Femur (tissue), 1 donor: ENCODE results near the gene SLC39A3.

Experiments used
- DNase-seq: peaks from one replicate; pipeline ENCODE4 v3.0.0-alpha.2; 2017

Gene SLC39A3, protein sequence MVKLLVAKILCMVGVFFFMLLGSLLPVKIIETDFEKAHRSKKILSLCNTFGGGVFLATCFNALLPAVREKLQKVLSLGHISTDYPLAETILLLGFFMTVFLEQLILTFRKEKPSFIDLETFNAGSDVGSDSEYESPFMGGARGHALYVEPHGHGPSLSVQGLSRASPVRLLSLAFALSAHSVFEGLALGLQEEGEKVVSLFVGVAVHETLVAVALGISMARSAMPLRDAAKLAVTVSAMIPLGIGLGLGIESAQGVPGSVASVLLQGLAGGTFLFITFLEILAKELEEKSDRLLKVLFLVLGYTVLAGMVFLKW

DNA sequence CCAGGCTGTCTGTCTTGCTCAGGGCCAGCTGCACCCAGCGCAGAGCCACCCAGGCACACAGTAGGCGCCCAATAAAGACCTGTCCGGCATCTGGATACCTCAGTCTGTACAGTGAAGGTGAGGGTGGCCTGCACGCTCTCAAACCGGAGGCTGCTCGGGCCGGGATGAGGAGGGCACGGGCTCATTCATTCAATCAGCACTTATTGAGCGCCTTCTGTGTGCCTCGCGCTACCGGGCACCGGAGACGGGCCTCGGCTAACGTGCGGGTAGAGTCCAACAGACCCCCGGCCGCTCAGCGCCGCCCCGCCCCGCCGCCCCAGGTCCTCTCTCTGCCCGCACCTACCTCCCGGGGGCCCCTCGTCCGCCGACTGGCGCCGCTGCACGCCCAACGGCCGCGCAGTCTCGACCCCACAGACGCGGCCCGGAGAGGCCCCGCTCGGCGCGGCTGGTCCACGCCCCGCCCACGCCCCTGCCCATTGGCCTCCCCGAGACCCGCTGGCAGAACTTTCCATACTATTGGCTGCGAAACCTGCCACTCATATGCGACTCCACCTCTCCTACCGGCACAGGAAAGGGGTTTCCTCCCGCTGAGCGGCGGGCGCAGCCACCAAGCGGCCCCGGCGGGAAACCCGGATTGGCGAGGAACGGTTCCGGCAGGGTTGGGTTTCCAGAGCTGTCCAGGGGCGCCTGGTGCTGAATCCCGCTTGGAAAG, at the start of gene SLC39A3:
TSS of gene SLC39A3 (minus strand) at position 416 of the 712 bp plus-strand sequence. CDS start 2,760 bp downstream, outside the sequence.
- peak; percentile 99 for DNase-seq

DNA sequence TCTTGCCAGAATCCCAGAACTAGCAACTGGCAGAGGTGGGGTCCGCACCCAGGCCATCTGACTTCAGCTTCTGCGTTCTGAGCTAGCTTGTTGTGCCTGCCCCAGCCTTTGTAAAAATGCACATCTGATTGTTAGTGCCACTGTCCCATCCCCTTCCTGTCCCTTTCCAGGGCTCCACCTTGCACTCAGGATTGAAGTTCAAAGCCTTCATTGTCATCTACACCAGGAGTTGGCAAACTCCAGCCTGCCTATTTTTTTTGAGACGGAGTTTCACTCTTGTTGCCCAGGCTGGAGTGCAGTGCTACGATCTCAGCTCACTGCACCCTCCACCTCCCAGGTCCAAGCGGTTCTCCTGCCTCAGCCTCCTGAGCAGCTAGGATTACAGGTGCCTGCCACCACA, 48.4 kb upstream of the SLC39A3 start:
- no peak for DNase-seq

DNA sequence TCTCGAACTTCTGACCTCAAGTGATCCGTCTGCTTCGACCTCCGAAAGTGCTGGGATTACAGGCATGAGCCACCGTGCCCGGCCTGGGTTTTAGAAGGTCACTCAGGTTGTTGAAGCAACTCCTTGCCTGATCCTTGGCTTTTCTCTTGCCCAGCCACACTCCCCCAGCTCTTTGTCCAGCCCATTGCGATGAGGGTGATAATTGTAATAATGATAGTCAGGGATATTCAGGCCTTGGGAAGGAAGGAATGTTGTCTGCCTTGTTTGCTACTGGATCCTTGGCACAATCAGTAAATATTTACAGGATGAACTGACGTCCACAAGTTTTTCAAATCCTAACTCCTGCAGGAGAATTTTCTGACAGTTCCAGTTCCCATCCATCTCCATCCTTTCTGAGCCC, 47.3 kb upstream of the SLC39A3 start:
- no peak for DNase-seq

DNA sequence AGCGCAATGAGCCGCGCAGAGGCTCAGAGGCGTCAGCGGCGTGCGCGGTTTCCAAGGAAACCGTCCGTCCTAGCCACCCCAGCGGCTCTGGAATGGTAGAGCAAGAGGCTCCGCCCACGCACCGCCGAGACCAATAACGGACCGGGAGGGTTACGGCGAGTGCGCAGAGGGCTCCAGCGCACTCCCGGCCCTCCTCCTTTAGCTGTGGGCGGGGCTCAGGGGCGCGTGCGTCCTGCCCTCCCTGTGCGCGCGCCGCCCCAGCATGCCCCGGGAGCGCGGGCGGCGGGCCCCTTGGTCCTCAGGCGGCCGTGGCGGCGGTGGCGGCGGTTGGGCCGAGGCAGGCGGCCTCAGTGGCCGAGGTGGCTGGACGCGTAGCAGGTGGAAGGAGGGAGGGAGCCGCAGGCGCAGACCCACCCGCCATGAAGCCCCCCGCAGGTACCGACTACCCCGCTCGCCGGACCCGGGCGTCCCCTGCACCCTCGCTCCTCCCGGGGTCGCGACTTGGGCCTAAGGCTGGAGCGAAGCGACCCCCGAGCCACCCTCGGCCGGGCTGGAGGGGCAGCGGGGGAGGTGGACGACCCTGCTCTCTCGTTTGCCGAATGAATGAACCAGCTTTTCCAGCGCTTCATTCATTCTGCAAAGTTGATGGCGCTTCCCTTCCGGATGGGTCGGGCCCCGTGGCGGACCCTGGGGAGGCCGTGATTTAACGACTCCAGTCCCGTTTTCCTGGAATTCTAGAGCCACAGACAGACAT, 45.6 kb upstream of the SLC39A3 start, which contains the start of gene THOP1:
TSS of gene THOP1 (plus strand) at position 260 of the 754 bp plus-strand sequence. CDS start at position 420, 160 bp downstream.
- DNase-seq, result peak; percentile 99

DNA sequence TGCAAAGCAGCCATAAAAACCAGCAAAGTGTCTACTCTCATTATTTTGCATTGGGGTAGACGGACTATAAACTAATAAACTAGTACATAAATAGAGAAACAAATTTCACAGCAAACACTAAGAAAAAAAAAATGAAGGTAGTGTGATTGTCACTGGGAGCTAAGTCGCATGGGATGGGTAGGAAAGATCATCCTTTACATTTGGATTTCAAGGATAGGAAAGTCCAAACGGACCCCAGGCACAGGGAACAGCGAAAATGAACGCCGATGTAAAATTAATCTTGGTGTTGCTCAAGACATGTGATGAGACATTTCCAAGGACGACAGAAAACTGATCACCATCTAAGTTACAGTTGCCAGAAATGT, 43.9 kb upstream of the SLC39A3 start:
- no peak for DNase-seq

DNA sequence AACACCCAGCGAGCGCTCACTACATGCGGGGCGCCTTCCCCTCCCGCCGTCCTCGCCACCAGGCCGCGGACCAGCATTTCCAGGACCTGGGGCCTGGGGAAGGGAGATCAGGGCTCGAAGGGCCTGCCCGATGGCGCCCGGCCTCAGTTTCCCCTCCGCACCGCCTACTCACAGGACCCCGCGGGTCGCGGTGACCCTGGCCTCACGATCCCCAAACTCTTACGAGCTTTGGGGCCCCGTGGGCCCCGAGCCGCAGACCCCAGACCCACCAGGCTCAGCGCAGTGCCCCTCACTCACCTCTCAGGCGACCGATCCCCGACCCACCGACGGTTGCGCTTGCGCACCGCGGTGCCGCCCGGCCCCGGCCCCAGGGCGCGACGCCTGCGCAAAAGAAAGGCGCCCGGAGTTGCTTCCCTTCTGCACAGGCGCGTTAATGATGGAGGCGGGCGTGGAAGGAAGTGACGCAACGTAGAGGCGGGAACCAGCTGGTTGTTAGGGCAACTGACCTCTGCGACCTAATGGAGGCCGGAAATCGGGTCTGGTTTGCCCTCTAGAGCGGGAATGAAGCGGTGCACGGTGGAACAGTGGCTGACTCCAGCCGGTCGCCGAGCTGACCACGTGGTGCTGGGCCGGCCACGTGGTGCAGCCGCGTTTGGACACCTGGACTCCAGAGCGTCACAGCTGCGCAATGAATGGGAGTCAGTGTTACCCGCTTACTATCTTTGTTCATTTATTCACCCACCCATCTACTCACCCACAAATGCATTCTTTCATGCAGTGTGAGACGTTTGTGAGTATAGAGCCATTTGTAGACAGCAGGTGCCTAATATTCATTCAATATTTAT, 43.3 kb upstream of the SLC39A3 start, which contains the start of gene SGTA:
TSS of gene SGTA (minus strand) at position 338 of the 845 bp plus-strand sequence. CDS start 14,205 bp downstream, outside the sequence.
- peak; percentile 99 for DNase-seq

DNA sequence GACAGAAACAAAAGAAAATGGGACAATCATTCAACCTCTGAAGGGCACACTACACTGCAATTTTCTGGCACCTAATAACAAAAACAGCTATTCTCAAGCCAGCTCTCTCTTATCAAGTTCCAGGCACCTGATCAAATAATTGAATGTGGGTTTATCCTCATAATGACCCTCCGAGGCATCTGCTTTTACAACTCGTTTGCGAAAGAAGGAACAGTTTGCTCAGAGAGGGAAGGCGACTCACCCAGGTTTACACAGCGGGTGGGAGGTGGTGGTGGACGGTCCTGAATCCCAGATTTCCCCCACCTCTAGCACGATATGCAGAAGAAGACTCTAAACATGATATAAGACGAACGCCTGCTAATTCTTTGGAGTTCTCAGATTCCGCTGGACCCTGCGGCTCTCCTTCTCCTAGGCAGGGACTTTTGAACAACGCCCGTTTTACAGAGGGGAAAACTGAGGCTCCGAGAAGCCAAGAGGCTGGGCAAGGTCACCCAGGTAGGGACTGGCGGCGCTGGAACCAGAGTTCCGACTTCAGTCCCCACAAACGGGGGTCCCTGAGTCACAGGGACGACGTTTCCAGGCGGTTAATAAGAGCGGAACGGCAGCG, 42.6 kb upstream of the SLC39A3 start:
- DNase-seq, result no peak

DNA sequence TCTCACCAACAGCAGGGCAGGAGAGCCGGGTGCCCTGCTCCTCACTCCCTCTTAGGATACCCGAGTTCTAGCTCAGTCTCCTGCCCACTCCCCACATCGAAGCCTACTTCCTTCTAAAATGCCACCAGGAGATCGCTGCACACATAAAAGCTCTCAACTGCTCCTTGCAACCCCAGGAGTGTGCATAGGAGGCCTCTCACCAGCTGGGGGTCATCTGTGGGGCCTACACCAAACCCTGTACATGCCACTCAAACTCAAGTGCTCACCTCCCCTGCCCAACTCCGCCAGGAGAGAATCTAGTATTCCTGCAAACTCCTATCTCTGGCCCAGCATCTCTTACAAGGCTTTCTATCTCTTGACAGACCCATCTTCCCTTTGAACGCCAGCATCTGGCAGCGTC, 40.5 kb upstream of the SLC39A3 start:
- DNase-seq, result no peak

DNA sequence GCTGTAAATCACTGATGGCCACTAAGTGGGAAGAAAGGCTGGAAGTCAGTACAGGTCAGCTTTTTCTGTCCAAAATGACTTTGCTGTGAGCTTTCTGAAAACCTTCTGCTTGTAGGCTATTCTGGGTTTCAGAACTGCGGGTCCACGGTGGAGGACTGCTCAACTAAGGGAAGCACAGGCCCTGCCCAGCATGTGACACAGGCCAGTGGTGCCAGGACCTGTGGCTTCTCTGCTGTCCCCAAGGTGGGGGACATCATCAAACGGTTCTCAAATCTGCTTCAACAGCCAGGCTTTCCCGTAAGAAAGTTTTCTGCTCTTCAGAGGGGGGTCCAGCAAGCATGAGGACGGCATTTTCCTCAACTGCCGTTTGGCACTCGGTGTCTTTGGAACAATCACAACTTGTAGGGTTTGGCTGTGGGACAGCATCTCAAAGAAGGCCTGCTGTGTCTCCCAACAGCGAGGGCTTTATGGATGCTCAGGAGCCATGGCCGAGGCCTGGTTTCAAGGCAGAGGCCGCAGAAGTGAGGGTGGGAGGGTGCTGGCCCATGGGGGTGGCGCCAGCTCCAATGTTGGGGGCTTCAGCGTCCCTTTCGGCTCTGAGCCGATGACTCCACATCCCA, 39.4 kb upstream of the SLC39A3 start:
- DNase-seq, result no peak

DNA sequence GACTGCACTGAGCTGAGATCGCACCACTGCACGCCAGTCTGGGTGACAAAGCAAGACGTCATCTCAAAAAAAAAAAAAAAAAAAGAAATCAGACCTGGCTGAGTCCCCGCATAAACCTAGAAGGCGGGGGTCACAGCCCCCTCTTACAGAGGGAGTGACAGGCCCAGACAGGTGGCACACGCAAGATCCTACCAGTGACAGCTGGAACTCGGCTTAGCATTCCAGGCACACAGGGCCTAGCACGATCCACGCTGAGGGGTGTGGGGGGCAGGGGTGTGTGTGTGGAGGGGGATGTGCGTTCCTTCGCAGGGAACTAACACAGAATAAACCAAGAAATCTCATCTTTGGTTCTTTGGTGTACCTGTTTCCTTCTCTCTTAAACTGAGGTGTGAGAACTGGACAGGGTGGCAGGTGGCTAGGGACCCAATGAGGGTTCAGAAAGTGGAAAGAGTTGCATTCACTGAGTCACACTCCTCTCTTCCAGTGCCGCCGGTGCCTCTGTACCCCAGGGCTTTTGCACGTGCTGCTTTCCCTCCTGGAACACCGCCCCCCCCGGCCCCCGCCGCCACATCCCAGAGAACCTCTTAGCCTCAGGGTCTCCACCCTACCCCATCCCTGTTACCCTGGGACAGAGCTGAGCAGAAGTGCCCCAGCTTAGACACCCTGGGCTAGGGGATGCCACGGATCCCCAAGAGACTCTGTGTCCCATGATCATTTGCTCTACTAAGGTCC, 38.3 kb upstream of the SLC39A3 start:
- DNase-seq, result no peak

DNA sequence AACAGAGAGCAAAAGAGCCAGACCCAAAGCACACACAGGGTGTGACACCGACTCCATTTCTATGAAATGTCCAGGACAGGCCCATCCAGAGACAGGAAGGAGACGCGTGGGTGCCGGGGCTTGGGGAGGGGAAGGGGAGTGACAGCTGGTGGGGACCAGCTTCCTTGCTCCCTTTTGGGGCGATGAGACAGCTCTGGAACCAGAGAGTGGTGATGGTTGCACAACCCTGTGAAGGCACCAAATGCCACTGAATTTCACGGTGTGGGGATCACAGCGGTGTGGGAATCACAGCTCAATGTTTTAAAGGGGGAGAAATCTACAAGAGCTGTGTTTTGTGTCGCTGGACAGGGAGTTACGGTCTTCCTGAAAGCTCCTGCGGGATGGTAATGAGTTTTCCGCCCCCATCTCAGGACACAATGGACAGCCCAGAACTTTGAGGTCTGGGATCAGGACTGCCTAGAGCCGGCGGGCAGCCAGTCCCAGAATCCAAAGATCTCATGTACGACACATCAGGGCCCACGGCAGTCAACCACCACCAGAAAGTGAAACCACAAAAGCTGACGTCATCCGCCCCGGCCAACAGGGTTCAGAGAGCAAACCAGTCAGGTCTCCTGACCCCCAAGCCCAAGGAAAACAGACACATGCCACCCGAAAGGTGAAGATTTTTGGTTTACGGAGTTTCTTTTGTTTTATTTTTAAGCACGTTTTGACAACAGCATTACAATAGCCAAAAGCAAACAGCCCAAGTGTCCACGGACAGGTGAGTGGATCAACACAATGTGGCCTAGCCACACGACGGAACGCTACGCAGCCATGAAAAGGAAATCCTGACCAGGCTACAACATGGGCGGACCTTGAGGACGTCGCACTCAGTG, 36.0 kb upstream of the SLC39A3 start:
- DNase-seq, result peak; percentile 47

DNA sequence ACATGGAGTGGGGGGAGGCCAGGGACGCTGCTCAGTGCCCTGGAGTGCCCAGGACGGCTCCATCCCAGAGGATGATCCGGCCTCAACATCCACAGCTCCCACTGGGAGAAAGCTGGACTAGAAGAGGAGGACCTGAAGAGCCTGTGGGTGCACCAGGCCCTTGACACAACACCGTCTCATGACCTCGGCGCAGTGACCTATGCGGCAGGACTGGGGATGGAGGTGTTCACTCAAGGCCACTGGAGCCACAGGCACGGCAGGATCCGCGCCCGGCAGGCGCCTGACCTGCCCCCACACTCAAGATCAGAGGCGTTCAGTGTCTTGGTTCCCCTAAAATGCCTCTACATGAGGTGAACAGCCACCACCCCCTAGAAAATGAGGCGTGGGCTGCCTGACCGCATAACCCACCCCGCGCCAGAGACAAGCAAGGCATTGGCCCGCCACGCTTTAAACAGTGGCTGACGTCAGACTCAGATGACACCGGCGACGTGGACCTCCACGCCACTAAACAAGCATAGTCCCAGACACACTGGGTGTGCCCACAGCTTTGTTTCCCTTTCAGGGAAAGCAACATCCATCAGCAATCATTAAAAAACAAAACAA, 35.2 kb upstream of the SLC39A3 start:
- DNase-seq, result no peak

DNA sequence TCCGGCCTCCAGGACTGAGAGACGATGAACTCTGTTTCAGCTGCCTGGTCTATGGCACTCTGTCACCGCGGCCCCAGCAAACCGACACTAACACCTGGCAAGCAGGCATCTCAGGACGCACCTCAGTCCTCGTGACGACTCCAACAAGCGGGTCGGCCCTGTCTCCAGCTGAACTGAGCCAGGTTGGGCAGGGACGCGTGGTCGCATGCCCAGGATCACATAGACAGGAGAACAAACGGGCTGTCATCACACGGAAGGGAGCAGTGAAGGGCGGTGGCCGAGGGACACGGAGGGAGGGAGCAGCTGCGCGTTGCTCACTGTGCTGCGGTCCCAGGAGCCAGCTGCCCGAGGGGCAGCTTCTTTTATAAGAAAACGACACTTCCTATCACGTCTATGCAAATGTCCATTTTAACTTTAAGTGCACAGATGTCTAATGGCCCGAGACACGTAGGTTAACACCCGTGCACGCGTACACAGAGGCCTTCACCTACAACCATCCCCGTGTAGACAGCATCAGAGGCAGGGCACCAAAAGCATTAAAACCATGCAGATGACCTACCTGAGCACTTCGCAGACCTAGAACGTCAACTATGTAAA, 34.4 kb upstream of the SLC39A3 start:
- no peak for DNase-seq

DNA sequence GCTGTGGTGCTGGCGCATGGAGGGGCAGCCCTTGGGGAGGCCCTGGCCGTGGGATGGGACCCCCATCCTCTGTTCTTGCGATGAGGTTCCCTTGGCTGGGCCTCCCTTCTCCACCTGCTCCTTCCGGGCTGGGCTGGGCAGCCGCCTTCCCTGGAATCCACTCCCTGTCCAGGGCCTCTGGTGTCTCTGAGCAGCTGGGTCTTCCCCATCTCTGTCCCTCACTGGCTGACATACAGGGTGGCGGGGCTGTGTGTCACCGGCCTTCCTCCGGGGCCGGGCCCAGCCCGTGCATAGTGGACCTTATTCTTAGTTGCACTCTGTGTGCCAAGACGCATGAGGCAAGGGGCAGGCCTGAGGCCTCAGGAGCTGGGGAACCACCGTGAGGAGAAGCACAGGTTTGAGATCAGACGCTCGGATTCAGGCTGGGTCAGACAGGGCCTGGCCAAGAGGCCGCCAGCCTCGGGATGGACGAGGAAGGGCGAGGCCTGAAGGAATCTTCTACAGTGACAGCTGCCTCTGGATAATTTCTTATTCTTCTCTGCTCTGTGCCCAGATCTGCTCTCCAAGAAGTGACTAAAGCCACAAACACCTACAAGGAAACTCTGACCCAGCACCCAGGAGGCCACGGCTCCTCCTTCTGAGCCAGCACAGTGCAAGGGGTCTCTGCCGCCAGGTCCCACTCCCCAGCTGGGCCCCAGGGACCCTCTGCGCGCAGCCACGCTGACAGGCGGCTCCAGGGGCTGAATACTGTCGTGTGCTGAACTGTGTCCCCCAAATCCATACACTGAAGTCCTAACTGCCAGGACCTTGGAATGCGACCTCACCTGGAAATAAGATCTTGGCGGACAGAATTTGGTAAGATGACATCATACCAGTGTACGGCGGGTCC, 32.2 kb upstream of the SLC39A3 start:
- peak; percentile 59 for DNase-seq

DNA sequence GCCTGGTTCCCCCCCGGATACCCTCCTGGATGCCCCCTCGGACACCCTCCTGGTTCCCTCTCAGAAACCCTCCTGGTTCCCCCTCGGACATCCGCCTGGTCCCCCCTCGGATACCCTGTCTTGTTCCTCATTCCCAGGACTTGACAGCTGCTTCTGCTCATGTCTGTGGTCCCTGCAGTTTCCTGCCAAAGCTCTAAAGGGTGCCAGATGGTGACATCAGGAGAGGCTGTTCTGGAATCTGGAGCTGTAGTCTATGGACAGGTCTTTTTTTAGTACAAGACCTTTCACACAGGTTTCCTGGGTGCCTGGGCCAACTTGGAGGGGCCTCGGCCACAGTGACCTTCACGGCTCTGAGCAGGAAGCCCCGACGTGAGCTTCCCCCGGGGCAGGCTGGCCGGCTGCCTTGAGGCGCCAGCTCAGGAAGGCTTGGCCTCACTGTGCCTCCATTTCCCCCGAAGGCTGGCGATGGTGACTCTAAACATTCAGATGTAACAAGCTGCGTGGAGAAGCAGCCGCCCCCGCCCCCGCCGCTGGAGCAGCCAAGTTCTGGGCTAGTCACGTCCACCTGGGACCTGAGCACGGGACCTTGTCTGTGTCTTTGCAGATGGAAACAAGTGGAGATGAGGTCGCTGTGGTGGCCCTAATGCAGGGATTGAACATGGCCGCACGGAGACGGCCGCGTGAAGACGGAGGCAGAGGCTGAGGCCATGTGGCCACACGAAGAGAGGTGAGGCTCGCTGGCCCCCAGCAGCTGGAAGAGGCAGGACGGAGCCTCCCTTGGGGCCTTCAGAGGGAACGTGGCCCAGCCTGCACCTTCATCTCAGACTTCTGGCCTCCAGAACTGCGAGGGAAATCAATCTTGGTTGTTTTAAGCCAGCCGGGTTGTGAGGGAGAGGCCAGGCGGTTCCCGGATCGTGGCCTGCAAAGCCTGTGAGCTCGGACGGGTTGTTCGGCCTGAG, 30.5 kb upstream of the SLC39A3 start:
- peak; percentile 79 for DNase-seq

DNA sequence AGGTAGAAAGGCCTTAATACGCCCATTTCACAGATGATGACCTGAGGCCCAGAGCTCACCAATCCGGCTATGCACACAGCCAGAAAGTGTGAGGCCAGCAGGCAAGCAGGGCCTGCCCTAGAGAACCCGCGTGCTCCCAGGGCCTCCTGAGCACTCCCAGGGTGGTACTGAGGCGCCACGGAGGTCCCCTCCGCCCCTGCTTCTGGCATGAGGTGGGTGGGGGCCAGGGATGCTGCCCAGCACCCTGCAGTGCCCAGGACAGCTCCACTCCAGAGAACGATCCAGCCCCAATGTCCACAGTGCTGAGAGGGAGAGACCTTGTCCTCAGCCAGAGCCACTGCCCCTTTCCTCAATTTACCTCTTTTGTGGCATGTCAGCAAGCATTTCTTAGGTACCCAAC, 29.4 kb upstream of the SLC39A3 start:
- no peak for DNase-seq
